Stimulated activated CD4-positive, alpha-beta T cell treated with anti-CD3 and anti-CD28 coated beads, TNF-alpha, amount 100 ng/mL, for 1 hour (primary cell): ENCODE results near the gene NPHS2.
"Not testable (repeated sequence)": the region's sequence is repeated elsewhere in the genome, so short reads cannot be mapped to it uniquely, and the experiment has no call there.

ENCODE experiments used
- DNase-seq, 3 donors: peaks; one replicate each; pipeline ENCODE4 v3.0.0-alpha.2; 2020; ENCODE audit warnings: low read depth in 3 of 3, low spot score in 1 of 3

The NPHS2 gene

GRCh38 chr1:179548666-179549367, 26.9 kb downstream of the NPHS2 start:
- DNase-seq: no peak

GRCh38 chr1:179547021-179547535, 28.7 kb downstream of the NPHS2 start:
- DNase-seq: no peak

GRCh38 chr1:179545321-179545720, 30.4 kb downstream of the NPHS2 start:
- no peak for DNase-seq

- DNase-seq: no peak
Observed at GRCh38 chr1:179541774-179542173, 34.0 kb downstream of the NPHS2 start.

GRCh38 chr1:179530352-179530751, 45.4 kb downstream of the NPHS2 start:
- no peak for DNase-seq

GRCh38 chr1:179529482-179530195, 46.1 kb downstream of the NPHS2 start:
- DNase-seq: no peak

- not testable (repeated sequence) for DNase-seq
Observed at GRCh38 chr1:179518544-179518943, 57.2 kb downstream of the NPHS2 start.

- no peak for DNase-seq
Observed at GRCh38 chr1:179516976-179517705, 58.6 kb downstream of the NPHS2 start.

- no peak for DNase-seq
Observed at GRCh38 chr1:179510038-179510437, 65.7 kb downstream of the NPHS2 start.

- no peak for DNase-seq
Observed at GRCh38 chr1:179509384-179509783, 66.4 kb downstream of the NPHS2 start.

- DNase-seq: no peak
Observed at GRCh38 chr1:179506199-179506598, 69.5 kb downstream of the NPHS2 start.
